Immature natural killer cell (primary cell): ENCODE results near the gene OR8U1. TPM values are rescaled to one million over a fixed set of nuclear protein-coding genes. Genes with fewer than 3 reads are reported as not detected.
"Not testable (repeated sequence)": the region's sequence is repeated elsewhere in the genome, so short reads cannot be mapped to it uniquely, and the experiment has no call there.

Experiments
- DNase-seq, 3 donors: peaks; one replicate each; pipeline ENCODE4 v3.0.0; 2022; ENCODE audit warnings: mixed read lengths in 1 of 3
- H3K27ac Mint-ChIP-seq, 6 donors: one replicate each; pipeline ENCODE4 v1.8.0; 2020; ENCODE audit warnings: mixed read lengths in 6 of 6, mild to moderate bottlenecking in 5 of 6, inconsistent platforms in 4 of 6, moderate library complexity in 3 of 6
- H3K27me3 Mint-ChIP-seq, 3 donors: one replicate each; pipeline ENCODE4 v1.8.0; 2020 to 2021; ENCODE audit warnings: low read depth in 3 of 3, mild to moderate bottlenecking in 3 of 3, mixed read lengths in 3 of 3, moderate library complexity in 3 of 3, inconsistent platforms in 1 of 3
- H3K36me3 Mint-ChIP-seq, 3 donors: one replicate each; pipeline ENCODE4 v1.8.0; 2020; ENCODE audit warnings: mixed read lengths in 3 of 3, inconsistent platforms in 2 of 3, mild to moderate bottlenecking in 2 of 3
- H3K4me1 Mint-ChIP-seq, 2 donors: one replicate each; pipeline ENCODE4 v1.8.0; 2020; ENCODE audit warnings: inconsistent platforms in 2 of 2, mild to moderate bottlenecking in 2 of 2, mixed read lengths in 2 of 2, moderate library complexity in 1 of 2
- H3K4me3 Mint-ChIP-seq, 5 donors: one replicate each; pipeline ENCODE4 v1.8.0; 2020; ENCODE audit warnings: mild to moderate bottlenecking in 5 of 5, mixed read lengths in 5 of 5, inconsistent platforms in 3 of 5, moderate library complexity in 3 of 5
- H3K9me3 Mint-ChIP-seq, 6 donors: one replicate each; pipeline ENCODE4 v1.8.0; 2020; ENCODE audit warnings: mild to moderate bottlenecking in 6 of 6, mixed read lengths in 6 of 6, inconsistent platforms in 4 of 6, moderate library complexity in 3 of 6
- polyA plus RNA-seq, 3 donors: library from polyadenylated mRNA; unstranded; fragments of 300-500 nt; fragmentation: Illumina TruSeq; gene quantifications; one replicate each; pipeline ENCODE4 v1.2.3, GENCODE V29; 2021

OR8U1 gene
- not detected for polyA plus RNA-seq

DNA sequence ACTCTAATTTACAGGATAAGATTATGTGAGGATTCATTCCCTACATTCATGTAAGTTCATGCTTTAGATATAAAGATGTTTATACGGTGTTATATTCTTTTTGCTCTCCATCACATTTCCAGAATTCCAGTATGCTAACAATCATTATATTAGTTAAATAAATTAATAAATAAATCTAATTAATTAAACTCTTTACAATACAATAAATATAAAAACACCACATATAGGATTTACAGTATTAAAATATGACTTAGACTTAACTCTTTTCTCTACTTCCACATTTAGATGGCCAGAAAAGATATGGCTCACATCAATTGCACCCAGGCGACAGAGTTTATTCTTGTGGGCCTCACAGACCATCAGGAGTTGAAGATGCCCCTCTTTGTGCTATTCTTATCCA, at the start of gene OR8U1:
OR8U1 (plus strand) TSS at position 301 of the 400 bp plus-strand sequence; CDS start at position 301, 0 bp downstream.
- peaks cover 15 to 36% (median 33%) of the 10 kb centered on the region in 6 donors for H3K9me3 Mint-ChIP-seq
- H3K36me3 Mint-ChIP-seq: no peaks in the 10 kb centered on the region
- H3K27ac Mint-ChIP-seq: no peak within 1 kb of the TSS
- H3K4me1 Mint-ChIP-seq: no peaks in the 10 kb centered on the region
- H3K27me3 Mint-ChIP-seq: no peaks in the 10 kb centered on the region
- DNase-seq: no peak
- H3K4me3 Mint-ChIP-seq: no peak within 1 kb of the TSS

DNA sequence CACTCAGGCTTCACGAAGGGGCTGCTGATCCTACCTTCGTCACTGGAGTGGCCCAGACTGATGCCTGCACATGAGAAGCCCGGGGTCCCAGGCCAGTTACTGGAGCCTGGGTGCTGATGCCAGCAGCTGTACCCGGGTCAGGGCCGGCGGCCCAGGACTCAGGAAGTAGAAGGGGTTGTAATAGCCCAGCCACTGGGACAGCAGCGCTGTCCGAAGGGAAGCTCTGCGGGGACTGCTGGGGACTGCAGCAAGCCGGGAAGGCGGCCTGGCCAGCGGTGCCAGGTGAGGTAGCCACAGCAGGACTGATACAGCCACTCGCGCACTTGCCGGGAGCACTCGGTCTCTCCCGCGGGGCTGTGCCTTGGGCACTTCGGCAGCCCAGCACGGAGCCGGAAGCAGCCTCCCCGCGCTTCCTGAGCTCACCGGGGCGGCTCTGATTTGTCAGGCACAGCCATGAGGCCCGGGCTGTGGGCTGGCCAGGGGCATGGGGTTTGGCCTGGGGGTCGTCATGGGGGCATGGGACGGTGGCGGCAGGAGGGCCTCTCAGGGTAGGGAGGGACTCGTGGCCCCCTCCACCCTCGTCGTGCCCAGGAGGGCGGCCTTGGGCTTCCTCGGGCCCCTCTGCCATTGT, 43.4 kb upstream of the OR8U1 start:
- H3K4me3 Mint-ChIP-seq: no peak overlapping the region
- peaks cover 1 to 38% (median 25%) of the 10 kb centered on the region in 6 donors for H3K9me3 Mint-ChIP-seq
- peaks cover 0 to 1% (median 0%) of the 10 kb centered on the region in 3 donors for H3K27me3 Mint-ChIP-seq
- no peak for DNase-seq
- no peaks in the 10 kb centered on the region for H3K36me3 Mint-ChIP-seq
- no peaks in the 10 kb centered on the region for H3K4me1 Mint-ChIP-seq
- H3K27ac Mint-ChIP-seq: no peak overlapping the region

DNA sequence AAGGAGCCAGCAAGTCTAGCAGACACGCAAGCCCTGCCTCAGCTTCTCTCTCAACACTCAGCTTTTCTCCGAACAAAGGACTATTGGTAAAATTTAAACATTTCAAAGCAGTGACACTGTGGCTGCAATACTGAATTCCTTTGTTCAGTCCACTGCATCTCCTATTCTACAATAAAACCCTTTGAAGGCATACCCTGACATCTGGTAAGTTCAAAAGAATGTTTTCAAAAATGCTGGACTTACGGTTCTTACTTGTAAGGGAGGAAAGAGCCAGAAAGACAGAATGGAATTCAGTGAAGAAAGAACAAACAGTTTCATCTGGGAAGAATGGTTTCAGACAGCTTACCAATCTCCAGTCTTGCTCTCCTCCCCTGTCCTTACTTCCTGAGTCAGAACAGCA, 42.3 kb upstream of the OR8U1 start:
- Mint-ChIP-seq H3K27ac (no peak overlapping the region), H3K4me3 (no peak overlapping the region), H3K9me3 (peaks cover 6 to 38% (median 27%) of the 10 kb centered on the region in 6 donors), H3K36me3 (no peaks in the 10 kb centered on the region), H3K4me1 (no peaks in the 10 kb centered on the region), H3K27me3 (peaks cover 0 to 4% (median 0%) of the 10 kb centered on the region in 3 donors)
- no peak for DNase-seq

DNA sequence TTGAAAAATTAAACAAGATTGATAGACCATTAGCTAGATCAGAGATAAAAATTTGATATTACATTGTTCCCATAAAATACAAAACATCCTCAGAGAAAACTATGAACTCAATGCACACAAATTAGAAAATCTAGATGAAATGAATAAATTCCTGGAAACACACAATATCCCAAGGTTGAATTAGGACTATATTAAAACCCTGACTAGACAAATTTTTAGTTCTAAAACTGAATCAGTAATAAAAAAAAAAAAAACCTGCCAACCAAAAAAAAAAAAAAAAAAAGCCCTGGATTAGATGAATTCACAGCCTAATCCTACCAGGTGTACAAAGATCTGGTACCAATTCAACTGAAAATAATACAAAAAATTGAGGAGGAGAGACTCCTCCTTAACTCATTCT, 35.1 kb upstream of the OR8U1 start:
- peaks cover 21 to 64% (median 50%) of the 10 kb centered on the region in 6 donors for H3K9me3 Mint-ChIP-seq
- no peak for DNase-seq
- no peaks in the 10 kb centered on the region for H3K4me1 Mint-ChIP-seq
- no peak overlapping the region for H3K27ac Mint-ChIP-seq
- peaks cover 0 to 2% (median 2%) of the 10 kb centered on the region in 3 donors for H3K27me3 Mint-ChIP-seq
- no peak overlapping the region for H3K4me3 Mint-ChIP-seq
- no peaks in the 10 kb centered on the region for H3K36me3 Mint-ChIP-seq

DNA sequence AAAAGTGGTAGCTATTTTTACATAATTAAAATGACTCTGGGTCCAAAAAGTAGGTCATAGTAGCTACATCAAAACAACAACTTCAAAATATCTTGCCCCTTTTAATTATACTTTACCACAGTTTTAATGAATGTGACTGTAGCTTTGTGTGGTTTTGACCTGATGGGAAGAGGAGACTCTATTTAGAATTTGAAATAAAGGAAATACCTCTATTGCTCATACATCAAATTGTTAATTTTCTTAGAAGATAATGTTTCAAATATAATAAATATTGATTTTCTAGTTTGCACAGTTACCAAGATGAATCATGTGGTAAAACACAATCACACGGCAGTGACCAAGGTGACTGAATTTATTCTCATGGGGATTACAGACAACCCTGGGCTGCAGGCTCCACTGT, 29.7 kb upstream of the OR8U1 start, which contains the start of gene OR8K1:
OR8K1 (plus strand) TSS at position 301 of the 400 bp plus-strand sequence; CDS start at position 301, 0 bp downstream.
- H3K4me1 Mint-ChIP-seq: no peaks in the 10 kb centered on the region
- no peak within 1 kb of the TSS for H3K27ac Mint-ChIP-seq
- no peak for DNase-seq
- no peaks in the 10 kb centered on the region for H3K36me3 Mint-ChIP-seq
- H3K4me3 Mint-ChIP-seq: no peak within 1 kb of the TSS
- H3K9me3 Mint-ChIP-seq: peaks cover 14 to 56% (median 26%) of the 10 kb centered on the region in 6 donors
- no peaks in the 10 kb centered on the region for H3K27me3 Mint-ChIP-seq

DNA sequence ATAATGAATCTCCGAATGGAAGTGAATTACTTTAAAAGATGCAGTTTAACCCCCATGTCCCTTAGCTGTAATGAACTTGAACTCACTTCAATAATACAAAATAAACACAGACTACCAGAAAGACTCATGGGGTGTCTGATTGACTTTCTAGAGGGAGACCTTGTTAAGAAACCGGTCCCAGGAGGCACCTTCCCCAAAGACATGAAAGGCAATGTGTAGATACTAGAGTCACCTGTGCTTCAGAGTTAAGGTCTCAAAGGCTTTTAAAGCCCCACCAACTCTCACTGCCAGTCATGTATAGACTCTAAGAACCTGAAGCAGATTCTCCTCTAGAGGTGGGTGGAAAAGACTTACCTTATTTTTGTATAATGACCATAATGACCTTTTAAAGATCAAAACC, 21.4 kb upstream of the OR8U1 start, which contains the start of gene OR8J1:
OR8J1 (plus strand) TSS at position 301 of the 400 bp plus-strand sequence. CDS start 5,956 bp downstream, outside the sequence.
- DNase-seq: no peak

DNA sequence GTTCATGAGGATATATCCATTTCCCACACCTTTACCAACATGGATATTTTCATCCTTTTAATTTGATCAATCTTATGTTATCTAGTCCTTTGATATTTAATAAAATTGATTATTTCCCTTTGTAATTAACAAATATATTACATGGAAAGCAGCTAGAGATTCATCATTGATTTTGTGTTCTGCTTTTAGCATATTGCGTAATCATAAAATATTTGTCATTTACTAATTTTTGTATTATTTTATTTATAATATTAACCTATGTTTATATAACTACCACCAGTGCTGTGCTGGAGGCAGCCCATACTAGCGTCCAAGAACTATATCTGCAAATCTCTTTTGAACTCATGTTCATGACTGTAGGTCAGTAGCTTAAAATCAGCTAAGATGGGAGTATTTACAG, 4.7 kb downstream of the OR8U1 start:
- Mint-ChIP-seq H3K27ac (no peak overlapping the region), H3K27me3 (no peaks in the 10 kb centered on the region), H3K9me3 (peaks cover 19 to 33% (median 25%) of the 10 kb centered on the region in 6 donors), H3K4me3 (no peak overlapping the region), H3K36me3 (no peaks in the 10 kb centered on the region), H3K4me1 (no peaks in the 10 kb centered on the region)
- no peak for DNase-seq

More for the DNA sequence above, 21.4 kb upstream of the OR8U1 start, which contains the start of gene OR8J1:
- H3K9me3 Mint-ChIP-seq: peaks cover 4 to 33% (median 15%) of the 10 kb centered on the region in 6 donors
- no peaks in the 10 kb centered on the region for H3K4me1 Mint-ChIP-seq
- no peak within 1 kb of the TSS for H3K27ac Mint-ChIP-seq
- H3K4me3 Mint-ChIP-seq: no peak within 1 kb of the TSS
- no peaks in the 10 kb centered on the region for H3K36me3 Mint-ChIP-seq
- H3K27me3 Mint-ChIP-seq: no peaks in the 10 kb centered on the region

DNA sequence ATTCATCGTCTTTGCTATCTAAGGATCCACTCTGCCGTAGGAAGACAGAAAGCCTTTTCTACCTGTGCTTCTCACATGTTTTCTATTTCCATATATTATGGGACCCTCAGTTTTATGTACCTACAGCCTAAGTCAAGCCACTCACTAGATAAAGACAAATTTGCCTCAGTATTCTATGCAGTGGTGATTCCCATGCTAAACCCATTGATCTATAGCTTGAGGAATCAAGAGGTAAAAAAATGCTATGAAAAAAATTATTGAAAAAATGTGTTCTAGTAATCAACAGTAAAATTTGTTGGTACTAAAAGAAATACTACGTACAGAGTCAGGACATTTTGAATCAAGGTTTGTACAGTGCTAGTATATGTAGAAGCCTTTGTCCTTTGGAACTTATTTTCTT, 19.0 kb downstream of the OR8U1 start:
- Mint-ChIP-seq H3K36me3 (no peaks in the 10 kb centered on the region), H3K9me3 (peaks cover 7 to 60% (median 30%) of the 10 kb centered on the region in 6 donors), H3K27me3 (peaks cover 0 to 2% (median 0%) of the 10 kb centered on the region in 3 donors), H3K4me3 (no peak overlapping the region), H3K4me1 (no peaks in the 10 kb centered on the region), H3K27ac (no peak overlapping the region)
- DNase-seq: no peak

DNA sequence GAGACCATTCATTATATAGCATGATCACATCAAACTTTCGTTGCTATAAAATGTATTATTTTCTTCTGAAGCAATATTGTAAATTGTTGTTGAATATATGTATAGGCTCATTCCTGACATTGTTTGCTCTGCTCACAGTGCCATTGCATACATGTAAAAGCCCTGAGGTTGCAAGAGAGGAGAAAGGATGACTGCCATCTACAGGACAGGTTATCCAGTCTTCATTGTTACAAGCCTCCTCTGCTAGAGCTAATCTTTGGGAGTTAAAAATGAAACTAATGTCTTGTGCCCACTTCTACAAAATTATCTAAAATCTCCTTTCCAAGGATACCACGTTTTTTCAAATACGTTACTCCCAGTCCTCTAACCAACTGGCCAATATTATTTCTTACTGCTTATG, 20.6 kb downstream of the OR8U1 start:
- peaks cover 10 to 56% (median 27%) of the 10 kb centered on the region in 6 donors for H3K9me3 Mint-ChIP-seq
- no peaks in the 10 kb centered on the region for H3K36me3 Mint-ChIP-seq
- H3K4me1 Mint-ChIP-seq: no peaks in the 10 kb centered on the region
- H3K27ac Mint-ChIP-seq: no peak overlapping the region
- H3K27me3 Mint-ChIP-seq: peaks cover 0 to 2% (median 0%) of the 10 kb centered on the region in 3 donors
- DNase-seq: no peak
- no peak overlapping the region for H3K4me3 Mint-ChIP-seq

DNA sequence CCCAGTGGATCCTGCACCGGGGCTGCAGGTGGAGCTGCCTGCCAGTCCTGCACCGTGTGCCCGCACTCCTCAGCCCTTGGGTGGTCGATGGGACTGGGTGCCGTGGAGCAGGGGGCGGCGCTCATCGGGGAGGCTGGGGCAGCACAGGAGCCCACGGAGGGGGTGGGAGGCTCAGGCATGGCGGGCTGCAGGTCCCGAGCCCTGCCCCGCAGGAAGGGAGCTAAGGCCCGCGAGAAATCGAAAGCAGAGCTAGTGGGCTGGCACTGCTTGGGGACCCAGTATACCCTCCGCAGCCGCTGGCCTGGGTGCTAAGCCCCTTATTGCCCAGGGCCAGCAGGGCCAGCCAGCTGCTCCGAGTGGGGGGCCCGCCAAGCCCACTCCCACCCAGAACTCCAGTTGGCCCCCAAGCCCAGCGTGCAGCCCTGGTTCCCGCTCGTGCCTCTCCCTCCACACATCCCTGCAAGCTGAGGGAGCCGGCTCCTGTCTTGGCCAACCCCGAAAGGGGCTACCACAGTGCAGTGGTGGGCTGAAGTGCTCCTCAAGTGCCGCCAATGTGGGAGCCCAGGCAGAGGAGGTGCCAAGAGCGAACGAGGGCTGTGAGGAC, 26.5 kb downstream of the OR8U1 start:
- H3K36me3 Mint-ChIP-seq, H3K27ac Mint-ChIP-seq, H3K27me3 Mint-ChIP-seq, H3K4me3 Mint-ChIP-seq, DNase-seq, H3K4me1 Mint-ChIP-seq: not testable (repeated sequence)
- peaks cover 20 to 56% (median 32%) of the 10 kb centered on the region in 6 donors for H3K9me3 Mint-ChIP-seq

DNA sequence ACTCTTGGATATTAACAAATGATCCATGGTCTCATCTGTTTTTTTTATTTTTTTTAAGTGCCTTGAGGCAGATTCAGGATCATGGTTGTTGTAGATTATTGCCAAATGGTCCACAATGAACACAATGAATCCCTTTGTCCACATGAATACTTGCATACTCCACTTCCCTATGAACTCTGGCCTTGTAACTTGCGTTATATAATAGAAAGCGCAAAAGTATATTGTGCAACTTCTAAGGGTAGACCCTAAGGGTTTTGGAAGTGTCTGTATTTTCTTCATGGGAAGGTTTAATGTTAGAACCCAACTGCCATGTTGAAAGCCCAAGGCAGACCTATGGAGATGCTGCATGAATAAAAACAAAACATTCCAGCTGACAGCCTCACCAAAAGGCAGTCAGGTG, 29.0 kb downstream of the OR8U1 start:
- H3K4me3 Mint-ChIP-seq: no peak overlapping the region
- no peaks in the 10 kb centered on the region for H3K27me3 Mint-ChIP-seq
- no peak overlapping the region for H3K27ac Mint-ChIP-seq
- no peaks in the 10 kb centered on the region for H3K4me1 Mint-ChIP-seq
- H3K9me3 Mint-ChIP-seq: peaks cover 23 to 63% (median 44%) of the 10 kb centered on the region in 6 donors
- no peak for DNase-seq
- H3K36me3 Mint-ChIP-seq: no peaks in the 10 kb centered on the region

DNA sequence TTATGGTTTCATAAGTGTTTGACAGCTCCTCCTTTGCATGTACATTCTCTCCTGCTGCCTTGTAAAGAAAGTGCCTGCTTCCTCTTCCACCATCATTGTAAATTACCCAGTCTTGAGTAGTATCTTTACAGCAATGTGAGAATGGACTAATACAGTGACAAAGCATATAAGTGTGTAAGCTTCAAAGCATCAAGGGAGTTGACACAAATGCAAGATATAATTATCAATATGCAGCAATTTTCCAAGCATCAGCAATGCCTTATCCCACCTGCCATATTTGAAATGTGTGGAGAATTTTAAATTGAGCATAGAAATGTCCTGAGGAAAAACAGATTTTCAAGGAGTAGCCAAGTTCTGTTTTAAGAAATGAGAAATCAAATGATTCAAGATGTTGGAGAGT, 35.4 kb downstream of the OR8U1 start:
- Mint-ChIP-seq H3K4me3 (no peak overlapping the region), H3K9me3 (peaks cover 16 to 63% (median 35%) of the 10 kb centered on the region in 6 donors), H3K4me1 (no peaks in the 10 kb centered on the region), H3K27me3 (peaks cover 0 to 4% (median 0%) of the 10 kb centered on the region in 3 donors), H3K36me3 (no peaks in the 10 kb centered on the region), H3K27ac (no peak overlapping the region)
- DNase-seq: no peak

DNA sequence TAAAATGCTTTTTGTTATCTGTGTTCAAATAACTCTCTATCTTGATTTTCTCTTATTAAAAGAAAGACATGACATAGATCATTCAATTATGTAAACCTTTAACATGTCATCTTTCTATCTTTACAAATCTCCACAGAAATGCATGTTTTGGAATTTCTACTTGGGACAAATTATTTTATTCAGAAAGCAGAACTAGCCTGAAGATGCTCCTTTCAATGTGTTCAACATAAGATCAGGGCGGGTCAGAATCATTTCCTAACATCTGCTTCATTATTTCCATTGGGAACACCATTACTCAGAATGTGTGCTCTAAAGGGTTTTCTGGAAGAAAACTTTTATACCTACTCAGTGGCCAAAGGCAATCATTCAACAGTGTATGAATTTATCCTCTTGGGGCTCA, 37.0 kb downstream of the OR8U1 start, which contains the start of gene OR5AL1:
OR5AL1 (plus strand) TSS at position 301 of the 400 bp plus-strand sequence.
- Mint-ChIP-seq H3K9me3 (peaks cover 8 to 54% (median 23%) of the 10 kb centered on the region in 6 donors), H3K27me3 (peaks cover 0 to 4% (median 1%) of the 10 kb centered on the region in 3 donors), H3K36me3 (no peaks in the 10 kb centered on the region), H3K4me1 (no peaks in the 10 kb centered on the region), H3K27ac (no peak within 1 kb of the TSS), H3K4me3 (no peak within 1 kb of the TSS)
- DNase-seq: no peak
